ENCODE data around the gene ZNF24. TPM values are rescaled to one million over a fixed set of nuclear protein-coding genes. Genes with fewer than 3 reads are reported as not detected.

Gene ZNF24
- 20.7 TPM for polyA plus RNA-seq (2013, experiment 1 of 2; ENCODE audit: insufficient read length)
- polyA plus RNA-seq (2013, experiment 2 of 2; ENCODE audit: insufficient read length): 22.0 TPM

DNA sequence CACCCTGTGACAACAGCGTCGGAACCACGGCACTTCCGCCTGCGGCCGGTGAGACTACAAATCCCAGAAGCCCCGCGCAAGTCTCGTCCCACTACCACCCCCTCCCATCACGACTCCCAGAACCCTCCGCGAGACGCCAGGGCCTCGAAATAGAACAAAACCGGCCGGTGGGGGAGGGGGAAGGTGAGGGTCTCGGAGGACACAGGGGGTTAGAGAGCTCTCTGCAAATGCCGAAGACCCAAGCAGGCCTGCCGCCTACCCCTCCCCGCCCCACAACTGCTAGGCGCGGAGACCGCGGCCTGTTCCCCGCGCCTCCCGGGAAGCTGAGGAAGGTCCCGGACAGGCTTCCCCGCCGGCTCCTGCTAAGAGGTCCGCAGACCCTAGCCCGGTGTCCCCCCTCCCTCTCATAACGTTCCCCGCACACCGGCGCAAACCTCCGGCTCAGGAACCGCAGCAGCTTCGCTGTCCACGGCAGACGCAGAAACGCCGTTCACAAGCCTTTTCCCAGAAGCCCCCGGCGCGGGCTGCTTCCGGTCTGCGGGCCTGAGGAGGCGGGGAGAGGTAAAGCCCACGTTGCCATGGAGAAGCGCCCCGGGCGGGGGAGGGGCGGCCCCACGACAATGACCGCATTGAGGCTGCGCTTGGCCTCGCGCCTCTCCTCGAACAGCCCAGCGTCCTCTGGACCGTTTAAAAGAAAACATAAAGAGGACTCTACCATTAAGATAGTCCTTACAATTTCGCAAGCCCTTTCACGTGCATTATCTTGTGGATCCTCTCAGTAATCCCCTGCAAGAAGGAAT, at the start of gene ZNF24:
Gene ZNF24, minus strand, starts transcription at position 485 of the 800 bp plus-strand sequence. CDS start 3,770 bp downstream, outside the sequence.
- peak; percentile 94 for DNase-seq

DNA sequence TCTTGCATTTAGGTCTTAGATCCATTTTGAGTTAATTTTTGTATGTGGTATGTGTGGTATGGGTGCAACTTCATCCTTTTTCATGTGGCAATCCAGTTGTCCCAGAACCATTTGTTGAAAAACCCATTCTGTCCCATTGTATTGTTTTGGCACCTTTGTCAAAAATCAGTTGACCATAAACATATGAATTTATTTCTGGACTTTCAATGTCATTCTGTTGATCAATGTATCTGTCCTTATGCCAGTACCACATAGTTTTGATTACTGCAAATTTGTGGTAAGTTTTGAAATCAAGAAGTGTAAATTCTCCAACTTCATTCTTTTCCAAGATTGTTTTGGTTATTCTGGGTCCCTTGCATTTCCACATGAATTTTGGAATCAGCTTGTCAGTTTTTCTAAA, 49.5 kb upstream of the ZNF24 start:
- no peak for DNase-seq

DNA sequence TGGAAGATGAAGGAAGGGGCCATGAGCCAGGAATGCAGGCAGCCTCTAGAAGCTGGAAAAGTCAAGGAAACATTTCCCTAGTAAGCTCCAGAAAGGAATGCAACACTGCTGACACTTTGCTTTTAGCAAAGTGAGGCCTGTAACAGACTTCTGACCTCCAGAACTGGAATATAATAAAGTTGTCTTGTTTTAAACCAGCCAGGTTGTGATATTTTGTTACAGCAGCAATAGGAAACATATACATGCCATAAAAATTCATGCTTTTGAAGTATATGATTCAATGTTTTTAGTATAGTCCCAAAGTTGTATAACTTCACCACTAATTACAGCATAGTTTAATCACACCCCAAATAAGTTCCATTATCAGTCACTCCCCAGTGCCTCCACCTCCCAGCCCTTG, 48.2 kb upstream of the ZNF24 start:
- DNase-seq: no peak

DNA sequence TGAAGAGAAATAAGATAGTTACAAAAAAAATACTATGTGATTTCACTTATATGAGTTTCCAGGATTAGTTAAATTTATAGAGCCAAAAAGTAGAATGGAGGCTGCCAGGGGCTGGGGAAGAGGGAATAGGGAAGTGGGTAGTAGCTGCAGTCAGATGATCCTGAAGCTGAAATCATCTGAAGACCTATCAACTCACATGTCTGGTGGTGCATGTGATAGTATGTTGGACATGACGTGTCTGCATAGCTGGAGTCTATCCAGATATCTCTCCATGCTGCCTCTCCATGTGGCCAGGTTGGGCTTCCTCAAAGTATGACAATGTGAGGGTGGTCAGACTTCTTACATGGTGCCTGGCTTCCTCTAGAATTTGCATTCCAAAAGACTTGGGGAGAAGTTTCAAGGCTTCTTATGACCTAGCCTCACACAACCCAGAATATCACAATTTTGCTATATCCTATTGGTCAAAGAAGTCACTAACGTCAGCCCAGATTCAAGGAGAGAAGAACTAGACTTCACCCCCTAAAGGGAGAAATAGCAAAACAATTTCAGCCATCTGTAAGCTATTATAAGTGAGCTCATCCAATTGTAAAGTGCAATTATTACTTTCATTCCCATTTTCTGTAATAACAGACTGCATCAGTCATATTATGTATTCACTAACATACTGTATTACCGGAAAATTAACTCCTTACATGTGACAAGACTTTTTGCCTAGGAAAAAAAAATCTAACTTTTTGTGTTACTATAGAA, 46.9 kb upstream of the ZNF24 start:
- no peak for DNase-seq

DNA sequence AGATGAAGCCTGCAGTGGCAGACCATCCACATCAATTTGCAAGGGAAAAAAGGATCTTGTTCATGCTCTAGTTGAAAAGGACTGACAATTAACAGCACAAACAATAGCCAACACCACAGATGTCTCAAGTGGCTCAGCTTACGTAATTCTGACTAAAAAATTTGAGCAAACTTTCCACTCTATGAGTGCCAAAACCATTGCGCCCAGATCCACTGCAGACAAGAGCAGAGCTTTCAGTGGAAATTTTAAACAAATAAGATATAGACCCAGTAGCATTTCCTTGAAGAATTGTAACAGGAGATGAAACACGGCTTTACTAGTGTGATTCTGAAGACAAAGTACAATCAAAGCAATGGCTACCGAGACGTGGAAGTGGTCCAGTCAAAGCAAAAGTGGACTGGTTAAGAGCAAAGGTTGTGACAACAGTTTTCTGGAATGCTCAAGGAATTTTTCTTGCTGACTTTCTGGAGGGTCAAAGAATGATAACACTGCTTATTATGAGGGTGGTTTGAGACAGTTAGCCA, 44.9 kb upstream of the ZNF24 start:
- peak; percentile 85 for DNase-seq

DNA sequence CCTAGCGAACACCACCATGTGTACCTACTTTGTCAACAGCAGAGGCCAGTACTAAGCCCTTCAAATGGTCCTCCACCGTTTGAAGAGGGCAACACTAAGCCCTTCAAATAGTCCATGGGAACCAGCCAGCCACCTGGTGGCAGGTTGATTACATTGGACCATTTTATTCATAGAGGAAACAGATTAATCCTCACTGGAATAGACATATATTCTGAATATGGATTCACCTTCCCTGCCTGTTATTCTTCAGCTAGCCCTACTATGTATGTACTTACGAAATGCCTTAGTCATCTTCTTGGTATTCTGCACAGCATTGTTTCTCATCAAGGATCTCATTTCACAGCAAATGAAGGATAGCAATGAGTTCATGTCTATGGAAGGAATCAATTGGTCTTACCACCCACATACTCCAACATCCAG, 42.9 kb upstream of the ZNF24 start:
- DNase-seq: peak; percentile 60

DNA sequence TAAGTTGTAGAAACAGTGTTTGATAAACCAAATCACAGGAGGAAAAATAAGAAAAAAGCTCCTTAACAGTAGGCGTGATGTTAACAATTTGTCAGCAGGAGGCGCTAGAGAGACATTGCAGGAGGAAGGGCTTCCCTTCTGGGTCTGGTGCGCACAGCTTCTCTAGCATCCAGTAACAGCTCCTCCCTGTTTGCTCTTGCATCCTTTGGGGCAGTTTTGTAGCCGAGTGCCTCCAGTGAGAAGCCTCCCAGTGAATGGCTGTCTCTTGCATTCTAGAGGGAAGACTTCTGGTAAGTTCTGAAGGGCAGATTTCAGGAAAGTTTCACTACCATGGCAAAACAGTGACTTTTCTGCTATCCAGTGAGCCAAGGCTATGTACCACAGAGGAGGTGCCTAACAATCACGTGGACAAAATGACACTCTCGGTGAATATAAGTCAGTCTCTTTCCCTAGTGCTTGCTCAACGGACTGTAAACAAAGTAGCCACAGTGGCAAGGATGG, 42.4 kb upstream of the ZNF24 start:
- peak; percentile 81 for DNase-seq

DNA sequence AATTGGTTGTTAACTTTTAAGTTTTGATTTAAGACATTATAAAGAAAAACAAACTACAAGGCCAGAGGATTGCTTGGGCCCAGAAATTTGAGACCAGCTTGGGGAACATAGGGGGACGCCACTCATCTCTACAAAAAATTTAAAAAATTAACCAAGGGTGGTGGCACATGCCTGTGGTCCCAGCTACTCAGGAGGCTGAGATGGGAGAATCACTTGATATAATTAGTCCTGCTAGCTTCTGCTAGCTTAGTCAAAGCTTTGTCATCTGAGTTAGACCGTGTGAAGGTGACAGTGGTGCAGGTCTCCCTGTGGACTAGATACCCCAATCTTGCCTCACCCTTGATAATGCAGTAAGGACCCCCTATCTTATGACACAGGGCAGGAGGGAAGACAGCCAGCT, 38.9 kb upstream of the ZNF24 start:
- DNase-seq: no peak

DNA sequence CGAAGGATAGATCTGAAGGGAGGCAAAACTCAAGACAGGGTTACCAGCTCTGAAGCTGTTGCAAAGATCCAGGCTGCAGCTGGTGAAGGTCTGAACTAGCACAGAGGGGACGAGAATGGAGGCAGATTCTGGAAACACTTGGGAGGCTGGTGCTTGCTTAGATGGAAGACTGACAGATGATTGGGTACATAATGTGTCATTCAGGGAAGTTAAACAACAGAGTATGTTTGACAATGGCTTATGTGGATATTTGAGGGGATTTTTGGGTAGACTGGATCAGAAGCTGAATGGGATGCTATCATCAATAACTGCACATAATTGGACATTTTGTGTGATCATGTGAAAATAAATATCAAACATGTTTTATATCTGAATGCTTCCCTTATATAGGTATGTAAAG, 35.2 kb upstream of the ZNF24 start:
- DNase-seq: no peak

DNA sequence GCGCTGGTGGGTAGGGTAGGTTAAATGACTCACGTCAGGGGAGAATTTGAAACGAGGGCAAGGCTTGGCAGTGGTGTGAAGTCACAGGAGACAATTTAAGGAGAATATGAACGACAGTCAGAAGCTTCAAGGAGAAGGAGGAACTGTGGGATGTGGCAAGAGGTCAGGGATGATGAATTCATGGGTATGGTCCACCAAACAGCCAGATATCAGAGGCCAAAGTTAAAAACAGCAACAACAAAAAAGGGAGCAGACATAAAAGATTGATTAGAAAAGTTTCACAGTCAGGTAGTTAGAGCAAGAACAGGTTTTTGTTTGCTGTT, 34.3 kb upstream of the ZNF24 start:
- no peak for DNase-seq

DNA sequence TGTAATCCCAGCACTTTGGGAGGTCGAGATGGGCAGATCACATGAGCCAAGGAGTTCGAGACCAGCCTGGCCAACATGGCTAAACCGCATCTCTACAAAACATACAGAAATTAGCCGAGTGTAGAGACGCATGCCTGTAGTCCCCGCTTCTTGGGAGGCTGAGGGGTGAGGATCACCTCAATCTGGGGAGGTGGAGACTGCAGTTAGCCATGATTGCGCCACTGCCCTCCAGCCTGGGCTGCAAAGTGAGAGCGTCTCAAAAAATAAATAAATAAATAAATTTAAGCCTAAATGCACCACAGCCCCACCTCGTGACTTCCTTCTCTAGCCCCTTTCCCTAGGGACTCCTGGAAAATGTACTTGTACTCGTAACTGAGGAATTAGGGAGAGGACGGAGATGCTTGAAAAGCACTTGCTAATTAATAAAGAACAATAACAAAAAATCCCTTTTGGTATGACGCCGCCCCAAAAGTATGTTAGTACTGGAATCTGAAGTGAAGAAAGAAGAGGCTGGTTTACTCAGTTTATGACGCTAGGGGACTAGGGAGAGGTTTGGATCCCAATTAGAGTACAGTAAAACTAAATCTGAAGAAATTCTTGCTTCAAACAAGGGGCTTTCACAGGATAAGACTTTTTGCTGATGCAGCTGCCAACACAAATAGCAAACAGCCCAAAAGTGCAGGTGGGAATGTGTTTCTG, 33.8 kb upstream of the ZNF24 start:
- peak; percentile 60 for DNase-seq

DNA sequence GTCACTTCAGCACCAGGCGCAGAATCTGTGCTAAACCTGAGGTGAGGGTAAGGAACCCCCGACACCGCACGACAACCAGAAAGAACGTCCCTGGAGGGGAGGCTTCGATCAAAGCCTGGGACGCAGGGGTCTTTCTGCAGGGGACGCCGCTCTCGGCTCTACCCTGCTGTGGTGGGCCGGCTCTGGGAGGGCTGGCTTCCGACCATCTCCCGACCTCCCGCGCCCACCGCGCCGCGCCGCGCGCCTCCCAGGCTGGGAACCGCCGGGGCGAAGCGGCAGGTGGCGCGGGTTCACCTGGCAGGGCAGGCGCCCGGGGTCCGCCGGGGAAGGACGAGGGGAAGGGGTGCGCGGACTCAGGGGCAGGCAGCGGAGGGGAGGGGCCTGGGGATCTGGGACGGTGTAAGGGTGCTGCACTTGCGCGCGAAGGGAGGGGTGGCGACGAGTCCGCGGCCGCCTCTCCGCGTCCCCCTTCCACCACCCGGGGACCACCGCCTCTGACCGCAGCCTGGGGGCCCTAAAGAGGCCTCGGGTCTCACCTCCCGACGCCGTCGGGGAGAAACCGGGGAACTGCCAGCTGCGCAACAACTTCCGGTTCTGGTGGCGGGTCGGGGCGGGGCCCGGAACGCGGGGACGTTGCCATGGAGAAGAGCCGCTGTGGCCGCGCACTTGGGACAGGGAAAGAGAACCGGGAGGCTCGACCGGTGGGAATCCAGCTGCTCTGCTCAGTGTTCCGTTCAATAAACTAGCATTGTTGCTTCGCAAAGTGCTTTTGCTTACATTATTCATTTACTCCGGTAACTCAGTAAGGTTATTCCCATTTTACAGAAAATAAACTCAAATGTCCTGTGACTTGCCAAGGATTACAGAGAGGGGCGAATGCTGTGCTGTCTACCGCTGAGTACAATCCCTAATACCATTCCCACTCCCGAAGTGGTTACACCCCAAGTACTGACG, 32.8 kb upstream of the ZNF24 start, which contains the start of gene ZNF396:
Gene ZNF396, minus strand, starts transcription at position 596 of the 954 bp plus-strand sequence. CDS start 3,045 bp downstream, outside the sequence.
- peak; percentile 62 for DNase-seq

DNA sequence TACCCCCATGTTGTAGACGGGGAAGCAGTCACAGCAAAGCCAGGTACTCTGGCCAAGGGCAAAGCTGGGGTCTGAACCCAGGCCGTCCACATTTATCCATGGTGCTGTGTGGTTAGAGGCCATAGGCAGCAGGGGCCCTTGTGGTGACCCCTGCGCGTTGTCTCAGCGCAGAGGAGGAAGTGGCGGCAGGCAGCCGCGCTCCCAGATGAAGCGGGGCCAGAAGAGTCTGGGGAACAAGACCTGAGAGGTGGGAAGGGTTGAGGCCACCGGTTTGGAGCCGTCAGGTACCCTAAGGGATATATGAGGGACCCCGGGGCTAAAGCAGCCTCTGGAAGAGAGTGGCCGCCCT, 32.1 kb upstream of the ZNF24 start:
- DNase-seq: no peak

DNA sequence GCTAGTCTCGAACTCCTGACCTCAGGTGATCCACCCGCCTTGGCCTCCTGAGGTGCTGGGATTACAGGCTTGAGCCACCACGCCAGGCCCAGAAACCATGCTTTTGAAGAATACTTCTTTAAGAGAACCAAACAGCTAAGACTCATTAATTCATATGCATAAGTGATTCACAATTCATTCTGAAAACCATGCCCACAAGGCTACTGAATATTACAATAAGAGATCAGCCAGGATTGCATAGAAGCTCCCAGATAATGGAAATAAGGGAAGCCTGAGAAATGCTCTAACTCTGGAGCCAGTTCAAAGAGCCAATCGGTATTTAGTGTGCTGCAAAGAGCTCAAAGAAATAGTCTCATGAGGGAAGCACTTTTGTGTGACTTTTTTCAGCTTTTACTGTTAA, 30.5 kb upstream of the ZNF24 start:
- DNase-seq: no peak

DNA sequence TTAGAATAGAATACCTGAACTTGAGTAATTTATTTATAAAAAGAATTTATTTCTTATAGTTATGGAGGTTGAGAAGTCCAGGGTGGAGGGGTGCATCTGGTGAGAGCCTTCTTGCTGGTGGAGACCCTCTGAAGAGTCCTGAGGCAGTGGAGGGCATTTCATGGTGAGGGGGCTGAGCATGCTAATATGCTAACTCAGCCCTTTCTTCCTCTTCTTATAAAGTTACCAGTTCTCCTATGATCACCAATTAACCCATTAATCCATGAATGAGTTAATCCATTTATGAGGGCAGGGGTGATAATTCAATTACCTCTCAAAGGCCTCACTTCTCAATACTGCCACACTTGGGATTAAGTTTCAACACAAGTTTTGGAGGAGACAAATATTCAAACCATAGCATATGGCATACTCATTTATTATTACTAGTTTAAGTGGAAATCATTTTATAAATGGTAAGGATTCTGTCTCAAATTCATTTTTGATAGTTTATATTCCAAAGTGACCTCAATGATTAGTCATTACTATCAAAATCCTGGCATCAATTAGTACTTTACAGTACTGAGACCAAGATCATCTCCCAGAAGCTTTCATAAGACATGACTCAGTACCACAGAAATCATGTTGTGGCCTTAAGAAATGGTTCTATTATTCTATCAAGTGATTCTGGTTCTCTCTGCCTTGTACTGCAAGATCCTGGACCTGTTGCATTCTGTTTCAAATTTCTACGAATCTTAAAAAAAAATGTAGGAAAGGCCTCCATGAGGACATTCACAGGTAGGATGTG, 27.4 kb upstream of the ZNF24 start:
- peak; percentile 74 for DNase-seq

DNA sequence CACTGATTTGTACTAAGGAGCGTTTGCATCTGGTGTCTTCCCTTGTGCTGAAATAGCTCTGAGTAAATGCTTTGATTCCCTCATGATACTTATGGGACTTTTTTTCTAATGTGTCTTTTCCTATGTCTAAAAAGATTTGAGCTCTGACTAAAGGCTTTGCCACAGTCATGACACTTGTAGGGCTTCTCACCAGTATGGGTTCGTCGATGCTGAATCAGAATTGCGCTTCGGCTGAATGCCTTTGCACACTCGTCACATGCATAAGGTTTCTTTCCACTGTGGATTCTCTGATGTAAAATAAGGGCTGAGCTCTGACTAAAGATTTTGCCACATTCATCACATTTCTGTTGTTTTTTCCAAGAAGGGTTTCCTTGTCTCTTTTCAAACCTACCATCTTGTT, 24.9 kb upstream of the ZNF24 start:
- DNase-seq: no peak

DNA sequence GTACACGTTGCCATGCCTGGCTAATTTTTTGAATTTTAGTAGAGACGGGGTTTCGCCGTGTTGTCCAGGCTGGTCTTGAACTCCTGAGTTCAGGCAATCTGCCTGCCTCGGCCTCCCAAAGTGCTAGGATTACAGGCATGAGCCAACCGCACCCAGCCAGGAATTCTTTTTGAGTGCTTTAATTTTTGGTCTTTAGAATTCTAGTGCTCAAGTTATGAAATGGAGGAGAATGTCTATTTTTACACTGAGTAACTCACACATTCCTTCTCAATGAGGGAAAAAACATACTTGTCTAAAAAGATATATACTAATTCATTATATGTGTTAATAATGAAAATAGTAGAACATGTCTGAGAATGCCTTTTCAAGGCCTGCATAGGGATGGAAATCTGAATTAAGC, 24.4 kb upstream of the ZNF24 start:
- DNase-seq: peak; percentile 51

DNA sequence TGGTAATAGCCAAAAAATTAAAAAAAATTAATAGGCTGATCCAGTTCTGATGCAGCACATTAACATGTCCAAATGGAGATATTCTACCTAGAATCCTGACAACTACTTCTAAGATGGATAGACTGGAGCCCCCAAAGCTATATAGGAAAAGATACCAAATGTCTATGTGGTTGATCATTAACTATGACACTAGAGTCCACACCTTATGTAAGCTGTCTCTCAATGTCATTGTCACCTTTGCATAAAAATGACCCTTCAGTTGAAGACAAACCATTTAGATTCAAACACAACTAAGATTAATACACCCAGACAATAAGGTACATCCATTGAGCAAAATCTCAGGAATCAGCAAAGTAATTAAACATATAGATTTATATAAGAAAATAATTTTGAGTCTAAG, 18.3 kb upstream of the ZNF24 start:
- DNase-seq: no peak

DNA sequence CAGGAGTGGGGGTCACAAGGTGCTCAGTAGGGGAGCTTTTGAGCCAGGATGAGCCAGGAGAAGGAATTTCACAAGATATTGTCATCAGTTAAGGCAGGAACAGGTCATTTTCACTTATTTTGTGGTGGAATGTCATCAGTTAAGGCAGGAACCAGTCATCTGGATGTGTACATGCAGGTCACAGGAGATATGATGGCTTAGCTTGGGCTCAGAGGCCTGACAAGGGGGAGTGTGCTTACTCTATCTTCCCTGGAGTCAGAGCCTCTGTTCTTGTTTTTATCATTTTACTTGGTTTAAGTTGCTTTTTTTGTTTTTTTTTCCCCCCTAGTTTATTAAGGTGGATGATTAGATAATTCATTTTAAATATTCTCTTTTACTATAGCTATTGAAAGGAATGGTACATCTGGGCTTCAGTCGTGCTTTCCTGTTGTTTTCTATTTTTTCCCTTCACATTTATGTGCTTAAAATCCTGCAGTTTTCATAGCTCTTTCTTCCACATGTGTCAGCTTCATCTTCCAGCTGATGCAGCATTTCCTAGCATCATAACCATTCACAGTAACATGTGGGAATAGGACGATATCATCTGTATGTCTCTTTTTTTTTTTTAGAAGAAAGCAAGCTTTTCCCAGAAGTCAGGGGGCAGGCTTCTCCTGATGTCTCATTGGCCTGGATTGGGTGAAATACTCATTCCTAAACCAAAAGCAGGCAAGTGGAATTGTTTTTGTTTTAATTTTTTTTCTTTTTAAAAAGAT, 17.5 kb upstream of the ZNF24 start:
- no peak for DNase-seq

DNA sequence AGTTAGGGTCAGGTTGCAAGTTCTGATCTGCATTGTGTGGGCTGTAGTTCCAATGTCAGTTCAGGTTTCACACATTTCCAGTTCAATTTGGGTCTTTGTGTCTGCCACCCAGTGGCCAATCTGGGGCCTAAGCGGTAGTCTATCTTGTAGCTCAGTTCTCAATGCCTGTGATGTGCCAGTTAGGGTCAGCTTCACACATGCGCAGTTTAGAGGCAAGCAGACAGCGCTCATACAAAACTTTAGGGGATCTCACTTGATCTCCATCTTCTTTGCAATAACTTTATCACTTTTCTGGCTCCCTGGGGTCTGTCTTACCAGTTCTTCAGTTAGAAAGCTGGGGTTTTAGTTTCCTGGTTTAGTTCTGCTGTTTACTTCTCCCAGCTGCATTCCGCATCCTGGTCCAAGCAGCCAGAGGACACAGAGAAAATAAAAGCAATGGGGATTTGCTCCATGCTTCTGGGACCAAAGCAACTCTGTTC, 11.0 kb upstream of the ZNF24 start:
- DNase-seq: peak; percentile 83

Data from fibroblast of skin of back (primary cell).